Stimulated activated CD4-positive, alpha-beta T cell treated with anti-CD3 and anti-CD28 coated beads, TNF-alpha, amount 100 ng/mL, for 4 hours (primary cell): ENCODE measurements around the gene MOSMO.
"Not testable (repeated sequence)": the region's sequence is repeated elsewhere in the genome, so short reads cannot be mapped to it uniquely, and the experiment has no call there.

Experiments
- DNase-seq, 3 experiments: peaks; one replicate each; pipeline ENCODE4 v3.0.0-alpha.2; 2020; ENCODE audit warnings: low read depth in 3 of 3

MOSMO gene

GRCh38 chr16:22003195-22003594 lies 4.7 kb upstream of the MOSMO start:
- no peak for DNase-seq

- DNase-seq = no peak
Measured at GRCh38 chr16:22004341-22004740, 3.6 kb upstream of the MOSMO start.

DNA sequence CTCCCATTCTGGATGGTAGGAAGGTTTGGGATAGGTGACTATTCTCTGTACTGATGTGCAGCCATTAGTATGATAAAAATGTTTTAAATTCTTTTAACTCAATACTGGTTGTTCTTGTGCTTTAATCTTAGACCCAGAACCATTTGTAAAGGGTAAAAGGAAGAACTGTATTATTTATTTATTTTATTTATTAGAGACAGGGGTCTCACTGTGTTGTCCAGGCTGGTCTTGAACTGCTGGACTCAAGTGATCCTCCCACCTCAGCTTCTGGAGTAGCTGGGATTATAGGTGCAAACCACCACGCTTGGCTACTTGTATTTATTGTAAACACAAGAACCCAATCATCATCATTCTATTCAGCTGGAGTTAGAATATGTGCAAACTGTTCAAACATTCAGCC lies 2.2 kb upstream of the MOSMO start:
- DNase-seq = no peak

DNA sequence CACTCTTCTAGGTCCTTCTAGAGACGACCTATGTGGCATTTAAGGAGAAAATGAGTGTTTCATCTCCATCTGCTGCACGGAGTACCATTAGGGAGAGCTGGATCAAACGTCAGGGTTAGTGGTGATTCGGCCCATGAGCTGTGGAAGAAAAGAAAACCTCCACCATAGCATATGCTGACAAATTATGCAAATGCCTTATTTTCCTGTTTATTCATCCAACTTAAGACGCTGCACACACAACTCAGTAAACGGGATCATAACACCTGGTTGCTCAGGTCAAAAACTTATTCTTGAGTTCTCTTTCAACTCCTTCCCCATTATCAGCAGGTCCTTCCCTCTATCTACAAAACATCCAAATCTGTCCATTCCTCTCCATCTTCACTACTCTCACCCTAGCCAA lies 1.3 kb upstream of the MOSMO start:
- DNase-seq = no peak

DNA sequence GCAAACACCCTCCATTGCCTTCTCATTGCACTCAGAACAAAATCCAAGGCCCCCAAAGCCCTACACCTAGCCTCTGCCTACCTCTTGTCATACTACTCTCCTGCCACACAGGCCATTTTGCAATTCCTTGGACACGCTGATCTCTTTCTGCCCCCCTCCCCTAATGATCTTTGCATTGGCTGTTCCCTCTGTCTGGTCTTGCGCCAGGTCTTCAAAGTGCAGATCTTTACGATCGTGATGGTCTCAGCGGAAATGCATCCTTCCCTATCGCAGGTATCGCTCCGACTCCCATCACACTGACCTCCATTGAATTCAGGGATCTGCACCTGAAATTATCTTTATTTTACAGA lies 777 bp upstream of the MOSMO start:
- DNase-seq = no peak

DNA sequence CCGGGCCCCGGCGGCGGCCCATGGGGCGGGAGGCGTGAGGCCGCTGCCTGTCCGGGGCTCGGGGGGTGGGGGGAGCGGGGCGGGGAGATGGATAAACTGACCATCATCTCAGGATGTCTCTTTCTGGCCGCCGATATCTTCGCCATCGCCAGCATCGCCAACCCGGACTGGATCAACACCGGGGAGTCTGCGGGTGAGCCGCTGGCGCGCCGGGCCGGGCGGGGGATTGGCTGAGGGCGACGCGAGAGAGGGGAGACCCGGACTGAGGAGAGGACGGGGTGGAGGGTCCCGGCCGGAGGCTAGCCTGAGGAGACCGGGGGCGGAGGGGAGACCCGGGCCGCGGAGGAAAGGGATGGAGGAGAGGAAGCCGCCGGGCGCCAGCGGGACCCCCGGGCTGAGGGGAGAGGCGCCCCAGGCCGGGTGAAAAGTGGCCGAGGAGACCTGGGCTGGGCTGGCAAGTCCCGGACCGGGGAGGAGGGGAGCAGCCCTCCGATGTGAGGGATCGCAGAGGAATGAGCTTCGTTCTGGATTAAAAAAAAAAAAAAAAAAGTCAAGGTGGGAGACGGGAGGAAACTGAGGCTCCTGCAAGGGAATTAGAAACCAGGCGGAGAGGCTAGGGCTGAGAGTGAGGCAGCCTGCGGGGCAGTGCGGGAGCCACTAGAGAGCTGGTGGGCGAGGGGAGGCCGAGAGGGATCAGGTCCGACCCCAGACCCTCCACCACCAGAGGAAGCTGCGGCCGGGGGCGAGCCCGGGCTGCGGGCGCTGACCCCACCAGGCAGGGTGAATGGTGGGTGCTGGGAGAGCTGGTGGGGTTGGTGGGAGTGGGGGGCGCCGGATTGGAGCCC lies 526 bp downstream of the MOSMO start:
- DNase-seq = peak in 1 of 3 experiments; percentile 20

GRCh38 chr16:22010902-22011301 lies 3.0 kb downstream of the MOSMO start:
- DNase-seq = no peak

GRCh38 chr16:22012241-22012640 lies 4.3 kb downstream of the MOSMO start:
- DNase-seq = no peak

DNA sequence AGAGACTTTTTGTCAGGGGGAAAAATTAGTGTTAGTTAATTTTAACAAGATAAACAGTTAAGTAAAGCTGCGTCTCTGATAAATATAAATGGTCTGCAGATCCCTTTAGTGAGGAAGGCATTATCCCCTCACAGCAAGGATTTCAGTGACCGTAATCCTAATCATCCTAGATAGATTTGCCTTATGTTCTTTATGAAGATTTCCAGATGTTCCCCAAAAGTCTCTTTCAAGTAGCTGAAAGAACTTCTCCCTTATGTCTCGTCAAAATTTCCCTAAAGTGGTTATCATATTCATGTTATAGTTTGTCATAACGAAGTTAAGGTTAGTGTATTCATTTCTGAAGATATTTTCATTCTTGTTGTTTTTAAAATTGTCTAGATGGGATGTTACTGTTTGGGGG lies 5.6 kb downstream of the MOSMO start:
- no peak for DNase-seq

- no peak for DNase-seq
Measured at GRCh38 chr16:22014271-22014873, 6.5 kb downstream of the MOSMO start.

DNA sequence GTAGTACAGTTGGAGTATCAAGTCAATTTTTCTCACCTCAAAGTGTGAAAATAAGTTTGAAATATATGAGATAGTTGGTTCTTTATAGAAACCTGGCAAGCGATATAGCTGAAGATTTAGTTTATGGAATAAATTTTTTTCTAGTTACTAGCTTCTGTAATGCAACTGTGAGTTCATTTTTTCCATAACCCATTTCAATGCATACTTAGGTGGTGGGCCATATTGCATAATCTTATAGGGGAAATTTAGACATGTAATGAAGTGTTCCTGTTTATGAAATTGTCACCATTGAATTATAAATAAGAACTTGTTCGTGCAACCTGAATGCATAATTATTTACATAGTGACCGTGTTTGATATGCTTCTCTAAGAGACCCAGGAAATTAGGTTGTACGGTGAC lies 9.0 kb downstream of the MOSMO start:
- DNase-seq = no peak

DNA sequence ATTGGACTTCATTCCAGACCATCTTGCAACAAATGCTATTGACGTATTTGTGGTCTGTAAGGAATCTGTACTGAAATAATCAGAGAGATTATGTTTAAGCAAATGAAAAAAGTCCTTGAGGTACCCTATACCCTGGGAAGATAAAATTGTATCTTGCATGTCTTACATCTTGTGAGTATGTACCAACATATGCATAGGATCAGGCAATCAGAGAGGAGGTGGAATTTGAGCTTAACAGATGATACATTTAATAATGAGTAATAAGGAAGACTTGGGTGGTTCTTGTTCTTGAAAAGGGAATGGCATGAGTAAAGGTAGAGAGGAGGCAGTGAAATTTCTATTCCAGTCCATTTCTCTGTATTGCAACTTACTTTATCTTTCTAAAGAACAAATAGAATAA lies 10.6 kb downstream of the MOSMO start:
- no peak for DNase-seq

DNA sequence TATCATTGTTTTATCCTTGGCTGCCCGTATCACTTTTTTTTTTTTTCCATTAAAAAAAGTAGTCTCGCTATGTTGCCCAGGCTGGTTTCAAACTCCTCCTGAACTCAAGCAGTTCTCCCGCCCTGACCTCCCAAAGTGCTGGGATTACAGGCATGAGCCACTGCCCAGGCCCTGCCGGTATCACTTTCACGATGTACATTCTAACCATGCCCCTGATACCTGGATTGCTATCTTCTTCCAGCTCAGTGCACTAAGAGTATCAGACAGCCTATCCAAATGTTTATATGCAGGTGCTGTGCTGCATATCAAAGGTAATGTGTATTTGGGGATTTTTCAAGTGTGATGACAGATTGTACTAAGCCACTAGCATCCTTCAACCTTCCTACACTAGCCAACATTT lies 14.2 kb downstream of the MOSMO start:
- no peak for DNase-seq

- DNase-seq = no peak
Measured at GRCh38 chr16:22023505-22023904, 15.6 kb downstream of the MOSMO start.

- not testable (repeated sequence) for DNase-seq
Measured at GRCh38 chr16:22024785-22025184, 16.9 kb downstream of the MOSMO start.

DNA sequence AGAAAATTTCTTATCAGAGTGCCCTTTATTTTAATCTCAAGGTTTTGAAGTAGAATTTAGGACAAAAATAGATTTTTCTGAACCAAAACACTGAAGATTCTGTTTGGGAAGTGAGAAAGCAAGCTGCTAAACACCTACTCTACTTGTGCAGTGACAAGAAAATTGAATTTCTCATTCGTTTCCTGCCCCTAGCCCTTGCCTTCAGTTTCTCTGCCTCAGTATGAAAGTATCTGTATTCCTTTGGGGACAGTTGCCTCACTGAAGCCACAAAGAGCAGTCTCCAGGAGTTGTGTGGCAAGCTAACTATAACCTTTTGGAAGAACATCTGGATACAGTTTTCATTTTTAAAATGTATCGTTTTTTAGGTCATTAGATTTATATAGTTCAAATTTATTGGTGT lies 19.7 kb downstream of the MOSMO start:
- DNase-seq = no peak

- no peak for DNase-seq
Measured at GRCh38 chr16:22029632-22030031, 21.7 kb downstream of the MOSMO start.

DNA sequence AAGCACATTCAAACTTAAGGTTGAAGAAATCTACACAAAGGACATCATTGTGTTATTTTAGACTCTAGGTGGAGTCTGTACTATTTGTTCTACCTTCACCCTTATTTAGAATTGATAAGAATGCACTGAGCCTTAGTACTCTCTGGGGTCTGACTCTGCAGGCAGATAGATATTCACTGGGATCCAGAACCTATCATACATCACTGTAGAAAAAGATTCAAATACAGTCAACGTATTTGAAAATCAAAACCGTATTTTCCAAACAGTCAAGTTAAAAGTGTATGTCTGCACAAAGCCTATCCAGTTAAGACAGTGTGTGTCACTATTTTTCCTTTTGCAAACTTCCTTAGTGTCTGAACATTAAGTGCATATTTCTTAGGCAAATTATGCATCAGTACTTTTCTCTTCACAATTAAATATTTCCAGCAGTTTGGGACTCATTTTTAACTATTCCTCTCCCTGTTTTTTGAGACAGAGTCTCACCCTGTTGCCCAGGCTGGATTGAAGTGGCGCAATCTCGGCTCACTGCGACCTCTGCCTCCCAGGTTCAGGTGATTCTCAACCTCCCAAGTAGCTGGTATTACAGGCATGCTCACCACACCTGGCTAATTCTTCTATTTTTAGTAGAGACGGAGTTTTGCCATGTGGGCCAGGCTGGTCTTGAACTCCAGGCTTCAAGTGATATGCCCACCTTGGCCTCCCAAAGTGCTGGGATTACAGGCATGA lies 22.3 kb downstream of the MOSMO start:
- no peak for DNase-seq

DNA sequence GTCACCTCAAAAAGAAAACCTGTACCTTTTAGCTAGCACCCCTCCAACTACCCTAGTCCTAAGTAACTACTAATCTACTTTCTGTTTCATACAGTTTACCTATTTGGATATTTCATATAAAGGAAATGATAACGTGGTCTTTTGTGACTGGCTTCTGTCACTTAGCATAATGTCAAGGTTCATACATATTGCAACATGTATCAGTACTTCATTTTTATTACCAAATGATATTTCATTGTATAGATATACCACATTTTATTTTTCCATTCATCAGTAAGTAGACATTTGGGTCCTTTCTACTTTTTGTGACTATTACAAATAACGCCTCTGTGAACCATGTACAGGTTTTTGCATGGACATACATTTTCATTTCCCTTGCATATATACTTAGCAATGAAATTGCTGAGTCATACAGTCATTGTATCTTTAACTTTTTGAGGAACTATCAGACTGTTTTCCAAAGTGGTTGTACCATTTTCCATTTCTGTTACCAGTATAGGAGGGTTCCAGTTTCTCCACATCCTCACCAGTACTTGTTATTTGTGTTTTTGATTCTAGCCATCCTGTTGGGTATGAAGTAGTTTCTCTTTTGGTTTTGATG lies 23.7 kb downstream of the MOSMO start:
- DNase-seq = no peak

DNA sequence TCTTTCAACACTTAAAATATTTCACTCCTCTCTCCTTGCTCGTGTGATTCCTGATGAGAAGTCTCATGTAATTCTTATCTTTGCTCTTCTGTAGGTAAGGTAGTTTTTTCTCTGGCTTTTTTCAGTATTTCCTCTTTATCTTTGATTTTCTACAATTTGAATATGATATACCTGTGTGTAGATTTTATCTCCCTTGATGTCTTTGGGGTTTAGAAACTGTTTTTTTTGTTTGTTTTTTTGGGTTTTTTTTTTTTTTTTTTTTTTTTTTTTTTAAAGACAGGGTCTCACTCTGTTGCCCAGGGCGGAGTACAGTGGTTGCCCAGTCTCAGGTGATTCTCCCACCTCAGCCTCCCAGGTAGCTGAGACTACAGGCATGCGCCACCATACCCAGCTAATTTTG lies 26.6 kb downstream of the MOSMO start:
- no peak for DNase-seq

GRCh38 chr16:22035153-22035552 lies 27.2 kb downstream of the MOSMO start:
- DNase-seq = no peak

- DNase-seq = not testable (repeated sequence)
Measured at GRCh38 chr16:22043882-22044281, 36.0 kb downstream of the MOSMO start.

- DNase-seq = not testable (repeated sequence)
Measured at GRCh38 chr16:22045888-22046287, 38.0 kb downstream of the MOSMO start.
